ENCODE data around the gene RIN1.

DNA sequence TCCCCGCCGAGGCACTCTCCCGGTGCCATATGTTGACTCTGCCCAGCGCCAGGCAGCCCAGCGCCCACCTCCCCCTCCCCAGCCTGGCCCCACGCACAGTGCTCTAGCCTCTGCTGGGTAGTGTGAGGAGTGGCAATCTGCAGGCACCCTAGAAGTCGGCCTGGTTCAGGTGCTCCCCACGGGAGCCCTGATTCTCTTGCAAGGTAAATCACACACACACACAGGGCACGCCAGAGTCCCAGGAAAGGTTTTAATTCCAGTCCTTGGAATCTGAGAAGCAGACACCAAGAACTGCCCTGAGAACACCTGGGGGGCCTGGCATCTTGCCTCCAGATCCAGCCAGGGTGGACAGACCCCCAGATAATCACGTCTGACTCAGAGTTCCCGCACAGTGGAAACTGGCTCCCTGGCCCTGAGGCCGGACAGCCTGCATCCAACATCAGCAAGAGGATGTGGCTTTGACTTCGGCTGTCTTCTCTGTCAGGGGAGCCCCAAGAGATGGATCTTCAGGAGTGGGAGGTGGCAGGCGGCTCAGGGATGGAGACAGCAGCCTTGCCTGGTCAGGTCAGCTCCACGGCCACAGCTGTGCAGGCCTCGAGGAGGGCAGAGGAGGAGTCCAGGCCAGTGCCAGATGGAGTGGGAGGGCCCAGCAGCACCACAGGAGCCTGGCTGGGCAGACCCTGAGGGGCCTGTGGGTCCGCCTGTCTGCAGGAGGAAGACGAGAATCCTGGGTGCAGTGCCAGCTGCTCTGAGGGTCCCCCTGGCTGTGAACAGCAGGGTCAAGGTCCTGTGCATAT, 1.1 kb upstream of the RIN1 start:
- no peak for TF ChIP-seq HDGF (IDR thresholded peaks at IDR 0.05; ENCODE audit: borderline replicate concordance)
- no peak for TF ChIP-seq SP1 (IDR thresholded peaks at IDR 0.05)
